Lung microvascular endothelial cell (primary cell): Measurements from ENCODE around the gene FAM151B. TPM values are rescaled to one million over a fixed set of nuclear protein-coding genes. Genes with fewer than 3 reads are reported as not detected.
"Not testable (repeated sequence)": the region's sequence is repeated elsewhere in the genome, so short reads cannot be mapped to it uniquely, and the experiment has no call there.

Experiments used
- DNase-seq, 2 donors: peaks; one replicate each; pipeline versions ENCODE4 v3.0.0 to v3.0.0-alpha.2; 2010; ENCODE audit warnings: low read depth in 2 of 2
- total RNA-seq: library from RNA; depleted of rRNA; stranded (reverse); fragments of >200 nt; gene quantifications from 2 replicates; pipeline ENCODE4 v1.2.1, GENCODE V29; 2014

The FAM151B gene
- total RNA-seq, 1 donor from 2014 or later = 2.0 TPM

DNA sequence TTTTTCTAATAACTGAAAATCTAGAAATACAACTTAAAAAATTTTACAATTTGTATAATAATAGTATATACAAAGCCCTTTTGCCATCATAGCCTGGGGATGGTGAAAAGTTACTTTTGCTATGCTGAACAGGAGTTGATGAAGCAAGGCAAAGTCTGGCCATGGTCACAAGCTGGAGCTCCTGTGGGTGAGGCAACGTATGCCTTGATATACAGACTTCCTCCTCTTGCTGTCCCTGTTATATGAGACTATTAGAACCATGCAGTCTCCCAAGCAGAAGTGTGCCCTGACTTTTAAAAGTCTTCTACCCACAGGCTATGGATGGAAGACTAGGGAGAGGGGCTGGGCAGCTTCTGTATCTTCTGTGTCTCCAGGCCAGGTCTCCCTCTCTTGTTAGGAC lies 15.7 kb downstream of the FAM151B start:
- DNase-seq = no peak

DNA sequence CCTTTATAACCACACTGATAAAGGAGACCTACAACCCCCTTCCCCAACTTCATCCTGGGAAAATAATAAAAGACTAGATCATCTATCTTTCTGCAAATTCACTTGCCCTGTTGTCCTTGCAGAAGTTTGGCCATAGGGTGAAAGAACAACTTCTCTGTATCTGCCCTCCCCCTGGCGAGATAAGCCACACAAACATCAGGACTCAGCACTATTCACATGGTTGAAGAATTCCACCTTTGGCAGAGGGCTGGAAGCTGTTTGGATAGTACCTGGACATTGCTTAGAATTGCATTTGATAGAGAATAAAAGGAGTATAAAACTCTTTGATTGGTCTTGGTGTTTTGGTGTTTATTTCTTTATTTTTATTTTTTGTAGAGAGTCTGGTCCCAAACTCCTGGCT lies 16.9 kb downstream of the FAM151B start:
- no peak for DNase-seq

DNA sequence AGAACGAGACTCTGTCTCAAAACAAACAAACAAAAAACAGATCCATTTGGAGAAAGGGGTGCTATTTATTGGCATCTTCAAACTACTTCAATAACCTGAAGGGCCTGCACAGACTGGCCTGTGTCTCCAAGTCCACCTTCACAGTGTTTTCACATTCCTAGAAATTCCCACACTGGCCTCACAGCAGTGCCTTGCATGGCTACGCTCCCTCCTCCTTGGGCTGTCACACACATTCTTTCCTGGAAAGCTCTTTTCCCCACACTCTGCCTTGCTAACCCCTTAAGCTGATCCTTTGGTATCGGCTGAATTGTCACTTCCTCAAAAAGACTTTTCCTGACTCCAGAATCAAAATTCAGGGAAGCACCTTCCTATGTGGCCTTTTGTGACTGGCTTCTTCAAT lies 19.8 kb downstream of the FAM151B start:
- DNase-seq = no peak

DNA sequence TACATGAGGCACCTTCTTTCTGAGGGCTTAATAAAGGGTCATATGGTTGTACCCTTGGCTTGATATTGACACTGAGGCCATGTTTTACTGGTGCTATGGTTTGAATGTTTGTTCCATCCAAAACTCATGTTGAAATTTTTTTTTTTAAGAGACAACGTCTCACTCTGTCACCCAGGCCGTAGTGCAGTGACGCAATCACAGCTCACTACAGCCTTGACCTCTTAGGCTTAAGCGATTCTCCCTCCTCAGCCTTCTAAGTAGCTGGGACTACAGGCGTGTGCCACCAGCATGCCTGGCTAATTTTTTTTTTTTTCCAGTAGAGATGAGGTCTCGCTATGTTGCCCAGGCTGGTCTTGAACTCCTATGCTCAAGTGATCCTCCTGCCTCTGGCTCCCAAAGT lies 20.9 kb downstream of the FAM151B start:
- no peak for DNase-seq

DNA sequence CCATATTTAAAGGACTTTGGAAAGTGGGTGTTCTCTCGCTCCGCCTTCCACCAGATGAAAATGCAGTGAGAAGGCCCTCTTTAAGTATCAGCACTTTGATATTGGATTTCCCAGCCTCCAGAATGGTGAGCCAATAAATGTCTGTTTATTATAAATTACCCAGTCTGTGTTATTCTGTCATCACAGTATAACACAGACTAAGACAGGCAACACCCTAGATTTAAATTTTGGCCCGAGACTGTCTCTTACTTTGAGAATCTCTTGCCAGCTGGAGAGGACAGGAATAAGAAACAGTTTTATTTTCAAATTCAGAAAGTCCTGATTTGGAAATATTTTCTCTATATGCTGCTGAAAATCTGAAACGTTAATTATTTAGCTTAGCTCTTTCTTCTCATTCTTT lies 21.5 kb downstream of the FAM151B start:
- DNase-seq = no peak

DNA sequence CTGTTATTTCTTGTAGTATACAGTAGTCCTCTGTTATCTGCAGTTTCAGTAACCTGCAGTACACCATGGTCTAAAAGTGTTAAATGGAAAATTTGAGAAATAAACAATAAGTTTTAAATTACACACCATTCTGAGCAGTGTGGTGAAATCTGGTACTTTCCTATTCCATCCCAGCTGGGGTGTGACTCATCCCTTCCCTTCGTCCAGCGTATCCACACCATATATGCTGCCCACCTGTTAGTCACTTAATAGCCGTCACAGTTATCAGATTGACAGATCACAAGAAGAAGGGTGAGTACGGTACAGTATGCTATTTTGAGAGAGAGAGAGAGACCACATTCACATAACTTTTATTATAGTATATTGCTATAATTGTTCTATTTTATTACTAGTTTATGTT lies 28.9 kb downstream of the FAM151B start:
- DNase-seq = peak; percentile 86 to 89

DNA sequence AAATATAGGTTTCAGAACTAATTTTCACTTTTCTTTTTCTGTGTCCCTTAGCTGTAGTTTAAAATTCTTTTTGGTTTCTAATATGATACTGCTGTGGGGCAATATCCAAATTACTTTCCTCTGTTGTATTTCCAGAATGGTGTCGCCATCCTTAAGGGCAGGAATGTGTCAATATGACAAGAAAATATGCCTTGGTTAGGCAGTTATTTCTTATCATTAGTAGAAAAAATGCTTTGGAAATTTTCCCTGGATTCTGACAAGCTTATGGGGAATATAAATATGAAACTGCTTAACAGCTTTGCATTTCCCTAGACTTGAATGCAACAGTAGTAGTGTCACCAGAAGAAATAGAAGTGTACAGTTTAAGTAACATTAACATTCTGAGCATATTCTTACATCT lies 52.8 kb downstream of the FAM151B start:
- DNase-seq = no peak

DNA sequence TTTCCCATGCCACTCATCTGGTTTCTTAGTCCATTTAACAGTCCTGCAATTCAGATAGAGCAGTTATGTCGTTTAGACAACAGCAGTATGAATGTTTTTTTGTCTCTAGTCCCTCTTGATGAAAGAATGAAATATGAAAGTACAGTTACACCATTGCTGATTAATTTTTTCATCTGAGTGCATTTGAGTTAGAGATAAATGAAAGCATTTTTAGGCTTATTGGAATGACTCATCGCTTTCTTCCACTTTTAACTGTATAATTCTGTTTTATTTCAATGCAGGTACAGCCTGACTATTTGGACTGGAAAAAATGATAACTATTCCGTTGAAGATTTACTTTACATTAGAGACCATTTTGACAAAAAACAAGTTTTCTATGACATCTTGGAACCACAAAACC lies 53.5 kb downstream of the FAM151B start:
- no peak for DNase-seq

DNA sequence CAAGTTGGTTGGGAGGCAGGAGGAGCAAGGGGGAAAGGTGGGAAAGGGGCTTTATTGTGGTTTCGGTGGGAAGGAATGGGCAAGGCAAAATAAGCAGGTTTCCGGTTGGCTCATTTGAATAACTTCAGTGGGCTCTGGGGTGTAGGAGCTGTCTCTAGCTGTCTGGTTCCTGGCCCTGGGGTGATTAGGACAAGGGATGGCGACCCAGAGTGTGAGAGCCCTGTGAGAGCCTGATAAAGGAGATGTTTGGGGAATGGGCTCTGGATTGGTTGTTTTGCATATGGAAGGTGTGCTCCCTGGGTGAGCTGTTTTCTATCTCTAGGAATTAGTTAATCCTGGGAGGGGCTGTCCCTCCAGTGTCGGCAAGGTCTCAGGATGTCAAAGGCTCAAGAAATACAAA lies 66.7 kb downstream of the FAM151B start:
- no peak for DNase-seq

DNA sequence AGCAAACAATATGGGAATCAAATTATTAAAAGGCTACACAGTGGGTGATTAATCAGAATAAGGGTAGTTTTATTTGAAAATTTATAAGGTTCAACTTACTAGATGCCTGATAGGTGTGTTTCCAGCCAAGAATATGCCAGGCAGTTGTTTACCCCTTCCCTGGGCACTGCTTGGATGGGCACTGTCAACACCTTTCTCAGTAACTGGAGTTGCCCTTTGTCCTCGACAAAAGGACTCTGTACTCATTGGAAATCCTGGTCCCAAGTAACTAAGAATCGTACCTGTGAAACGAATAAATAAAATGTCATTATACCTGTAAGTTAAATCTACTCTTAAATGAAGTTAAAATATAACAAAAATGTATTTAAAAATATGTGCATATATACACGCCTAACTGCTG lies 67.2 kb downstream of the FAM151B start:
- DNase-seq = no peak

DNA sequence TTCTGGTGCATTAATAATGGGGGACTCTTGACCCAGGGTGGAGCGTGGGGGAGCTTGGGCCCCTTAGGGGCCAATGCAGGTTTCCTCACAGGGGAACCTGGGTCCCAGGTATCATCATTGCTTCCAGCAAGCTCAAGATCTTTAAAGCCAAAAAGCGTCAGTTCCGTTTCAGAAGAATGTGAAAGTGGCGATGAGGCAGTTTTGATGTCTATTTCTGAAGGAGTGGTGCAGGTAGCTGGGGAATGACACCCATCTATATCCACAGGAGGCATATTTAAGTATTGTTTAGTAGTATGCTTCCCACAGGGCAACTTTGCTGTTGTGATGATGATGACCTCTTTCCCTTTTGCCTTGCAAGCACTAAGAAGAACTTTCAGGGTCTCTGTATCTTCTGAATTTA lies 71.3 kb downstream of the FAM151B start:
- DNase-seq = no peak

DNA sequence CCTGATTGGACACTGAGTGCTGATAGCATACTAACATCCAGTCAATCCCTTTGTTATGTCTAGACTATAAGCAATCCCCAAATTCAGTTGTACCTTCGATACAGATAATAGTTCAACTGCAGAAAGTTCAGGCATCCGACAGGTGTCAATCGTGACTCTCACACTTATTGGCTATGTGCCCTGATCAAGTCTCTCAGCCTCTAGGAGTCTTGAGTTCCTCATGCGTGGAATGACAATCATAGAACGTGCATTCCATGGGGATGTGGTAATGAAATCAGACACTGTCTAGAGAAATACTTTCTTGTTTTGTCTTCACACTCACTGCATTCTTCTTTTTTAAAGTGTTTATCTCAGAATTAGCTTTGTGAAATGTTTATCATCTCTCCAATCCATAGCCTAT lies 77.4 kb downstream of the FAM151B start:
- no peak for DNase-seq

DNA sequence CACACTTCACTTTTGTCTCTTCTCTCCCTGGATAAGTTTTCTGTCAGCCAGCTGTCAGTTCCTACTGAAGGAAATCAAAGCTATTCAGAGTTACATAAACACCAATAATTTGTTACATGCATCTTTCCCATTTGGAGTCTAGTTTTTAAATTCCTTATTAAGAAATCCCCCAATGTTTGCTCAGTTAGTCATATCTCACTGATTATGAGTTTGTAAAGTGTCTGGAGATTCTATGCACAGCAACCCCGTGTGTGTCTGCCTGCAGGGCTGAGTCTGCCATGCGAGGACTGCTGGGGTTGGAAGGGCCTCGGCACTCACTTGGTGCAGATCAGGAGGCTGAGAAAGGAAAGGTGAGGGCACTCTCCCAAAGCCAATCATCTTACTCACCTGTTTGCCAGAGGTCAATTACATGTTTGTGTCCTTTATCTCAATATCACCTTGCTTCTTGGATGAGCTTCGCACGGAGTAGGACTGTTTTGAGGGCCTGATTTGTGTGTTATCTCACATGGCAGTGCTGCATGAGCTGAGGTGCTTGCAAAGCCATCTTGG lies 78.9 kb downstream of the FAM151B start:
- no peak for DNase-seq

DNA sequence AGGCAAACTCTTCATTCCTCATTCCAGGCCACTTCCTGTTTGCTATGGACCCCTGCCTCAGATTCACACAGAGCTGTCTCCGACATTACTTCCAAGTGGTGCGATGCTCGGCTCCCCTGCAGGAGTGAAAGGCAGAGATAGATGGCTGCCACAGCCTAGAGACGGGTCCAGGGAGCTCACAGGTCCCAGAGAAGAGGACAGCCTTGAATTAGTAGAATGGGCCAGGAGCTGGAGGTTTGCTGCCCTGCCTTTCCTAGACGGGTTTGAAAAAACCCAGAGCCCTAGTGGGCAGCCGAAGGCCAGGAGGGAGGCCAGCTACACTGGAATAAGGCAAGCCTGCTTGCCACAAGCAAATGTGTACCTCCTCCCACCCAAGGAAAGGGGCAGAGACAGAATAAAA lies 80.4 kb downstream of the FAM151B start:
- DNase-seq = no peak

DNA sequence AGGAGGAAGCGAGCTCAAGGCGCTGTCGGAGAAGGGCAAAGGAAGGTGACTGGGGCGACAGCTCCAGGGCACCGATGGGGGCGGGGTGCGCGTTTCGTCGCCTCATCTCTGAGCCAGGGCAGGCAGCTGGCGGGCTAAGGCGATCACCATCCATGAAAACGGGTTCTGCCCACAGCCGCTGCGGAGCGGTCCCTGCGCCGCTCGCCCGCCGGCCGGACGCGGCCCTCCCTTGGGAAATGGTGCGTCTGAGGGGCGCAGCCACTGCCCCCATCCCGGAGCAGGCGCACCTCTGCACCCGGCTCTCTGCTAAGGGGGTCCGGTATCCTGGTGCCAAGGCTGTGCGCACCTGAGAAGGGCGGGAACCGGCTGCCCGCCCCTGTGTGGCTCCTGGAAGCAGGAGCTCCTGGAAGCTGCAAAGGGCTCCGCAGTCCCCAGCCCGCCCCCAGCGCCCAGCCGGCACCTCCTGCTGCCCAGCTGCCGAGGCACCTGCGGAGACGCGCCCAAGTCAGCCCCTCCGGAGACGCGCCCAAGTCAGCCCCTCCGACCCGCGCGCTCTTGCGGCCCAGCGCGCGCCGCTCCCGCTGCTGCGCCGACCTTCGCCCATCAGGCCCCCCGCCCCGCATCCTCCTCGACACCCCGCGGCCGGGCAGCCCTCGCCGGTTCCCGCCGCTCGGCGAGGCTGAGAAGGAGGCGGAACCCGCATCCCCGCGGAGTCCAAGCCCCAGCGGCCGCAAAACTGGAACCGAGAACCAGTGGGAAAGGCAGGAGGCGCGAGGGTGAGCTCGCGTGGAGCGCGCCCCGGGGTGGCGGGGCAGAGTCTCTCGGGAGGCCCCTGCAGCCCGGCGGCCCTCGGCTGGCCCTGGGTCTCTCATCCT lies 81.4 kb downstream of the FAM151B start:
- peak in 1 of 2 donors; percentile 1 for DNase-seq

DNA sequence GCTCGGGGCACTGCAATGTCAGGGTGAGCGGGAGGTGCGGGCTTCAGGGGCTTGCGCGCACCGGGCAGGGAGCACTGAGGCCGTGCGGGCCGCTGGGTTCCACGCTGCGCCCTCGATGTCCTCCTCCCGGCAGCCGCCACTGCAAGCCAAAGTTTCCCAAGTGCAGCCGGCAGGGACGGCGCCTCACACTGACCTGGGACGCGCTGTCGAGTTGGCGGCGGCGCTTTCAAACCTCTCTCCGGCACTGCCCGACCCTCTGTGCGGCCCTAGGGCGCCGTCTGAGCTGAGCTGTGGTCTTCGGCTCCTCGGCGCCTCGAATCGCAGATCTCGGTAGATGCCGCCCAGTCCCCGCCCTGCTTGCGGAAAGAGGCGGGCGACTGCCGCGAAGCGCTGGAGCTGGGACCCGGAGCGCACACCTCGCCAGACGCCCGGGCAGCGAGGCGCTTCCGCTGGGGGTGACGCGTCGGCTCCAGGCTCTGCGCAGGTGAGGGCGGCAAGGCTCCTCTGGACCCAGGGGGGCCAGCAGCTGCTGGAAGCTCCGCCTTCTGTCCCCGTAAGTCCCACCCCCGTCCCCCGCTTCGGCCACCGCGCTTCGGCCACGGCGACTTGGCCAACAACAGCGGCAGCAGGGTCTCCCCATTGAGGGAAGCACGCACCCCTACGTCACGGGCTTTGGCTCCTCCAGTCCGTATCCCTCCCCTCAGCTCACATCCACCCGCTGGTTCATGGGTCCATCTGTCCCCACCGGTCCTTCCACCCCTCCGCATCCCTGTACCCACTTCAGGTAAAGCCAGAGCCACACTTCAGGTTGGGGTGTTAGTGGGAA lies 82.3 kb downstream of the FAM151B start, which contains the start of gene ANKRD34B:
ANKRD34B (minus strand) TSS at position 320 of the 826 bp plus-strand sequence. CDS start 10,261 bp downstream, outside the sequence.
- peak in 1 of 2 donors; percentile 21 for DNase-seq

DNA sequence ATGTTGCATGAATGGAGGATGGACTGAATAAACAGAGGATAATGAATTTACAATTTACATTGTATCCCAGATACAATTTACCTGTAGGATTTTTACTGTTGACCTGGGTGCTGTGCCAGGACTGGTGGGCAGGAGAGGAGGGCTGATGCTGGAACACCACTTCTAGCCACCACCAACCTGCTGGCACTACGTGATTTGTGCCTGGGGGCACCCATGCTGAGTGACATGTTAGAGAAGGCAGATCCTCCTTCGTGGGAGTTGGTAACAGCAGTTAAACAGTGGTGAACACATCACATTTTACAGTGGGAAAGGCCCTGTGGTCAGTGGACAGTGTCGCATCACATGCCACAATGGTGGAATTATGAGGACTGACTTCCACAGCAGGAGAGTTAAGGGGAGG lies 85.2 kb downstream of the FAM151B start:
- no peak for DNase-seq

DNA sequence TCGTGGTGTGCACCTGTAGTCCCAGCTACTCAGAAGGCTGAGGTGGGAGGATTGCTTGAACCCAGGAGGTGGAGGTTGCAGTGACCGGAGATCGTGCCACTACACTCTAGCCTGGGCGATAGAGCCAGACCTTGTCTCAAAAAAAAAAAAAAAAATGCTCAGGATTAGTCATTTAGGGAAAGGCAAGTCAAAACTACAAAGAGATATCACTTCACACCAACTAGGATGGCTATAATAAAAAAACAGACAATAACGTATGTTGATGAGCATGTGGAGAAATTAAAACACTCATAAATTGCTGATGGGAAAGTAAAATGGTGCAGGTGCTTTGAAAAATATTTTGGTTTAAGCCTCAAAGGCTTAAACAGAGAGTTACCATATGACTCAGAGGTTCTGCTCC lies 88.5 kb downstream of the FAM151B start:
- DNase-seq = no peak

DNA sequence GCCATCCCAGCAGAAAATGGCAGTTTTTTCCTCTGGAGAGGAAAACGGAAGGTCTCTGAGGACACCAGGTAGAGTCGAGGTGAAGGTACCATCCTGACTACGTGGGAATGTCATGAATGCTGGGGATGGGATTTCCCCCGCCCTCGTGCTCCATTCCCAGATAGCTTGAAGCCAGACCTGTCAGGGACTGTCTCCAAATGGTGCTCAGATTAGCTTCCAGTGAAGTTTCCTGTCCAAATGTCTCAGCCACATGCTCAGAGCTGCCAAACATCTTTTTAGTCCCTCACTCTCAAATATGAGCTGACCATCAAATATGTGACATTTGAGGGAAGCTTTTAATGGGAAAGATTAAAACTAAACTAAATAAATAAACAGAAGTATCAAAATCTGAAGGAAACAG lies 89.8 kb downstream of the FAM151B start:
- DNase-seq = no peak

DNA sequence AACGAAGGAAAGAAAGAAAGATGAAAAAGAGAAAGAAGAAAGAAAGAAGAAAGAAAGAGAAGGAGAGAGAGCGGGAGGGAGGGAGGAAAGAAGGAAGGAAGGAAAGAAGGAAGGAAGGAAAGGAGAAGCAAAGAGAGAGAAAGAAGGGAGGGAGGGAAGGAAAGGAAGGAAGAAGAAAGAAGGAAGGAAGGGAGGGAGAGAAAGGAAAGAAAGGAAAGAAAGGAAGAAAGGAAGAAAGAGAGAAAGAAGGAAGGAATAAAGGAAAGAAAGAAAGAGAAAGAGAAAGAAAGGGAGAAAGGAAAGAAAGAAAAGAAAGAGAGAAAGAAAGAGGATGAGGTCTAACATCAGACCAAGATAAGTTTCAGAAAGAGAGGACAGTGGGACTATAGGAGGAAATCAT lies 91.2 kb downstream of the FAM151B start:
- no peak for DNase-seq

DNA sequence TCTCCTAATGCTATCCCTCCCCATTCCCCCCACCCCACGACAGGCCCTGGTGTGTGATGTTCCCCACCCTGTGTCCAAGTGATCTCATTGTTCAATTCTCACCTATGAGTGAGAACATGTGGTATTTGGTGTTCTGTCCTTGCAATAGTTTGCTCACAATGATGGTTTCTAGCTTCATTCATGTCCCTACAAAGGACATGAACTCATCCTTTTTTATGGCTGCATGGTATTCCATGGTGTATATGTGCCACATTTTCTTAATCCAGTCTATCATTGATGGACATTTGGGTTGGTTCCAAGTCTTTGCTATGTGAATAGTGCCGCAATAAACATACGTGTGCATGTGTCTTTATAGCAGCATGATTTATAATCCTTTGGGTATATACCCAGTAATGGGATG lies 92.4 kb downstream of the FAM151B start:
- not testable (repeated sequence) for DNase-seq

DNA sequence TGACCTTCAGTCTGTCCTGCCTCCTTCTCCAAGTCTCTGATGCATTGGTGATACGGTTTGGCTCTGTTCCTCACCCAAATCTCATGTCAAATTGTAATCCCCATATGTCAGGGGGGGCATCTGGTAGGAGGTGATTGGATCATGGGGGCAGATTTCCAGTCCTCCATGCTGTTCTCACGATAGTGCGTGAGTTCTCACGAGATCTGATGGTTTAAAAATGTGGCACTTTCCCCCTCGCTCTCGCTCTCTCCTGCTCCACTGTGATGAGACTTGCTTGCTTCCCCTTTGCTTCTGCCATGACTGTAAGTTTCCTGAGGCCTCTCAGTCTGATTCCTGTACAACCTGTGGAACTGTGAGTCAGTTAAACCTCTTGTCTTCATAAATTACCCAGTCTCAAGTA lies 96.9 kb downstream of the FAM151B start:
- DNase-seq = no peak
